ENCODE results near the gene PDE5A.

The PDE5A gene

GRCh38 chr4:119585771-119586170 lies 42.8 kb downstream of the PDE5A start:
- no peak for DNase-seq (ENCODE audit: low read depth in 2 of 2)

DNA sequence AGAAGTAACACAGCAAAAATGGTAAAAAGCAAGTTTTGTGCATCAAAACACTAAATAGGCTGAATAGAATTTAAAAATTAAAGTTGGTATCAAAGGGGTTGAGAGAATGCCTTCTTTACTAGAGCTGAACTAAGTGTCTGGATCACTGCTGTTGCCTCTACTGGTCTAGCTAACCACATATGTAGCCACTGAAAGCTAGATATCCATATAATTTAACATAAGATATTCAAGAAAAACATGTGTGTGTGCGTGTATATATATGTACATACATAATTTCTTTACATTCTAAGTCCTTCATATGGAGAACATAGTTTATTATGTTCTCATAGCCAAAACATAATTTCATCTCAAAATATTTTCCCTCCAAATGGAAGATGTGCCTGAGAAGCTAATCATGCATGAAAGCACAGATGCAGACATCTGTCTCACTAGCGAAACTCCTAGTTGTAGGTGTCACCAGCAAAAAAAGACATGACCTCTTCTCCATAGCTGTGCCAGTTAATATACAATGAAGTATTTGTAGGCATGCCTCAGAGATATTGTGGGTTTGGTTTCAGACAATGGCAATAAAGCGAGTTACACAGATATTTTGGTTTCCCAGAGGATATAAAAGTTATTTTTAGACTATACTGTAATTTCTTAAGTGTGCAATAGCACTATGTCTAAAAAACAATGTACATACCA lies 47.3 kb downstream of the PDE5A start:
- no peak for DNase-seq (ENCODE audit: low read depth in 2 of 2)

DNA sequence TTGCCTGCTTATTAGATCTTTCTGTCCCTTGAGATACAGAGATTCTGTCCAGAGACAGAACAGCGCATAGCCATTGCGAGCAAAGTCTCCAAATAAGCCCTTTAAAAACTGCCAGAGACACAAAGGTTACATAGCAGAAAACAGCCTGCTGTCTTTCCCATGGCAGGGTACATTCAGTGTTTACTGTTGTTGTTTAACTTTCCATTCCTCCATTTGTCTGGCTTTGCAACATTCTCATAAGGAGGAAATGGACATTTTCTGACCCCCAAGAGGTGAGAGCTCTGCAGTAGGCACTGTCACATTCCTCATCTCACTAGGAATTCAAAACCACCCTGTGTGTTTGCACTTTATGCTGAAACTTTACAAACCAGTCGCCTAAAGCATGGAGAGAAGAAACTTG lies 48.3 kb downstream of the PDE5A start:
- no peak for DNase-seq (ENCODE audit: low read depth in 2 of 2)

GRCh38 chr4:119579823-119580222 lies 48.8 kb downstream of the PDE5A start:
- DNase-seq (ENCODE audit: low read depth in 2 of 2), result no peak

GRCh38 chr4:119570401-119570800 lies 58.2 kb downstream of the PDE5A start:
- no peak for DNase-seq (ENCODE audit: low read depth in 2 of 2)

DNA sequence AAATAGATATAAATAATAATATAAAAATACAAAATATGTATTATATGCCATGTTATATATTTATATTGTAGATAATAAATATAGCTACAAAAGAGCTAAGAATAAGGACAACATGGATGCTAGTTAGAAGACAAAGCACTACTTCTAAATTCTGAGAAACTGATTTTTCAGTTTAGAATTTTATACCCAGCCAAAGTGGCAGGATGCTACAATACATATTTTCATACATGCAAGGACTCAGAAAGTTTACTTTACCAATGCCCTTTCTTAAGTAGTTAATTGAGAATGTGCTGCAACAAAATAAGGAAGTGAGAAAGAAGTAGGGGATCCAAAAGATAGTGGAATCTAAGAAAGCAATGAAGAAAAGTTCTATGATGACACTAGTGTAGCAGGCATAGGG lies 64.5 kb downstream of the PDE5A start:
- no peak for DNase-seq (ENCODE audit: low read depth in 2 of 2)

- DNase-seq (ENCODE audit: low read depth in 2 of 2), result no peak
Measured at GRCh38 chr4:119559044-119559647, 69.5 kb downstream of the PDE5A start.

GRCh38 chr4:119550857-119551532 lies 77.6 kb downstream of the PDE5A start:
- DNase-seq (ENCODE audit: low read depth in 2 of 2), result no peak

DNA sequence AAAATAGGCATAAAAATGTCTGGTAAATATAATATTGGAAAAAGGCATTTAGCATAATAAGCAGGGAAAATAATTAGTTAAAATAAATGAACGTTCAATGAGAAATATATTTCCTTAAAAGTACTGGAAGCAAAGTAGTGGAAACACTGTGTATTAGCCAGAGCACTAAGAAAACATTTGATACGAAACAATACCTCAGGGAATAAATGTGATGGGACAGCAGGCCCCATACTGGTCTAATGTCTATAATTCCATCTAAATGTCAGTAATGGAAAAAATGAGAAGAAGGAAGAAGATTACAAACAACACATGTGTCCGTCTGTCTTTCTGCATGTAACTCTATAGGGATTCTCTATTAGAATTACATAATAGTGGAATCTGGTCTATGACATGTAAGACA lies 79.0 kb downstream of the PDE5A start:
- no peak for DNase-seq (ENCODE audit: low read depth in 2 of 2)

- no peak for DNase-seq (ENCODE audit: low read depth in 2 of 2)
Measured at GRCh38 chr4:119543779-119544178, 84.8 kb downstream of the PDE5A start.

DNA sequence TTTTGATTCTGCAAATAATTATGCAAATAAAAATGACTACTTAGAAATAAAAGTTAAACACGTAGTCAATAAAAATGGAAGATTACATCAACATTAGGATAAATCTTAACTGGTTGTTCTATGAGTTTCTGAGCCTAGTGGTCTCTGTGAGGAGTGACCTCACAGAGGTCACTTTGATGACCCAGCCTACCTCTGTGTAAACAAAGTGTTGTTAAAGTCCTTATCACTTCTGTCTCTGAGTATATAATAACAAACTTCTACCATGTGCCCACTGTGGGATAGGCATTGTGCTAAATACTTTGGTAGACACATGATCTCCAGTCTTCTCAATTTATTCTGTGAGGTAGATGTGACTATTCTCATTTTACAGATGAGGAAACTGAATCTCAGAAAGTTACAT lies 85.4 kb downstream of the PDE5A start:
- no peak for DNase-seq (ENCODE audit: low read depth in 2 of 2)

- no peak for DNase-seq (ENCODE audit: low read depth in 2 of 2)
Measured at GRCh38 chr4:119540249-119540648, 88.4 kb downstream of the PDE5A start.

- no peak for DNase-seq (ENCODE audit: low read depth in 2 of 2)
Measured at GRCh38 chr4:119537586-119537985, 91.0 kb downstream of the PDE5A start.

DNA sequence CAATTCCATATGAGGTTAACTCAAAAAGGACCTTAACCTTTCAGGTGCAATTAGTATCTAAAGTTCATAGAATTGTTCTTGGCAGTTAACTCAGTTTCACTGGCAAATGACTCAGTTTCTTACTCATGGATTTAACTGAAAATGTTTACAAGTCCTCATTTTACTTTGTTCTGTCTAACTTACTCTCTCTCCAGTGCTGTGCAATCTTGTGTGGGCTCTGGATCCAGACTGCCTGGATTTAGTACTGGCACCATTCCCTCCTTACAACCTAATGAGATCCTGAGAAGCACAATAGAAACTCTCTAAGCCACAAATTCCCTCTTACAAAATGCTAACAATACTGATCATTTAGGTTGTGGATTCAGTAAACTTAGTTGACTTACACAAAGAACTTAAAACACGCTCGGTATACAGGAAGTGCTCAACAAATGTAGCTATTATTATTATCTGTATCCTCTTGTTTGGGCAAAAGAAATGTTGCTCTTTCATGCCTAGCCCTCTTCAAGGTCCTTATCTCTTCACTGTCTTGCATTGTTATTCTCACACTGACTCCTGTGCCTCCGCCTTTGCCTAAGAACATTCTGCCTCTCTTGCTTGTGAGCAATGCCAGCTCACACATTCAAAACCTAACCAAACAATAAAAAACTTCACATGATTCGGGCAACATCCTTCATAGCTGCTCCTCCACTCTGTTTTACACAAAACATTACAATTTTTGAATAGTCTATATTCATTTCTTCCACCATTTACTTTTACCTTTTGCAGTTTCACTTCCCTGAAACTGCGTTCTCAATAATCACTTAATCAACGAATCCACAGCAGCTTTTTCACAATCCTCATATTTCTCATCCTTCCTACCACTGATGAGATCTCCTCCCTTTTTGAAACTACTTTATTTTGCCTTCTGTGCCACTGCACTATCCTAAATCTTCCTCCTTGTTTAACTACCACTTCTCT lies 91.8 kb downstream of the PDE5A start:
- no peak for DNase-seq (ENCODE audit: low read depth in 2 of 2)

DNA sequence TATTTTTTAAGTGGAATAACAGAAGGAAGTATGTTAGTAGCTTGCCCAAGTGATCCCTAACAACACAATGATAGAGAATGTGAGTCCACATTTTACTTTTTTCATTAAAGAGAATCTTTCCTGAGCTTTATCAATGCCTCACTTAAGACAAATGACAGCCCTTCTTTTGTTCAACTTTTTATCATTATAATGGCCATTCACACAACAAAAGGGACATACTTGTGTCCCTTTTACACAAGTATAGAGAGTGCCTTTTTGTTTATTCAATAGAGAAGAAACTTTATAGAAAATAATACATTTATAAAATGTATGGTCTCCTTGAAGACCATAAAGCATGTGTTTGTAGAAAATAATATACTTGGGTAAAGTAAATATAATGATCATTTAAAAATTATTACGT lies 96.3 kb downstream of the PDE5A start:
- DNase-seq (ENCODE audit: low read depth in 2 of 2), result no peak

DNA sequence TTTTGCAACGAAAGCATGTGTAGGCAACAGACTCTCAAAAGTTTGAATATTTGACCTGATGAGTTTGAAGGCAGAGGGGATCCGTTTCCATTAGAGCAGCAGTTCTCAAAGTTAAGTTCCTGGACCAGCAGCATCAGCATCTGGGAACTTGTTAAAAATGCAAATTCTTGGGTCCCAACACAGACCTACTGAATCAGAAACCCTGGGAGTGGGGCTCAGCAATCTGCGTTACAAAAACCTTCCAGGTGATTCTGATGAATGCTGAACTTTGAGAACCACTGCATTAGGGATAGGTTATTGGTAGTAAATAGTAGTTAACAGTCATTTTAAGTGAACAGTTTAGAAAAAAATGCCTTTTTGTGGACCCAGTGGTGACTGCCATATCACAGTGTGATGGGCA lies 98.8 kb downstream of the PDE5A start:
- DNase-seq (ENCODE audit: low read depth in 2 of 2), result no peak

DNA sequence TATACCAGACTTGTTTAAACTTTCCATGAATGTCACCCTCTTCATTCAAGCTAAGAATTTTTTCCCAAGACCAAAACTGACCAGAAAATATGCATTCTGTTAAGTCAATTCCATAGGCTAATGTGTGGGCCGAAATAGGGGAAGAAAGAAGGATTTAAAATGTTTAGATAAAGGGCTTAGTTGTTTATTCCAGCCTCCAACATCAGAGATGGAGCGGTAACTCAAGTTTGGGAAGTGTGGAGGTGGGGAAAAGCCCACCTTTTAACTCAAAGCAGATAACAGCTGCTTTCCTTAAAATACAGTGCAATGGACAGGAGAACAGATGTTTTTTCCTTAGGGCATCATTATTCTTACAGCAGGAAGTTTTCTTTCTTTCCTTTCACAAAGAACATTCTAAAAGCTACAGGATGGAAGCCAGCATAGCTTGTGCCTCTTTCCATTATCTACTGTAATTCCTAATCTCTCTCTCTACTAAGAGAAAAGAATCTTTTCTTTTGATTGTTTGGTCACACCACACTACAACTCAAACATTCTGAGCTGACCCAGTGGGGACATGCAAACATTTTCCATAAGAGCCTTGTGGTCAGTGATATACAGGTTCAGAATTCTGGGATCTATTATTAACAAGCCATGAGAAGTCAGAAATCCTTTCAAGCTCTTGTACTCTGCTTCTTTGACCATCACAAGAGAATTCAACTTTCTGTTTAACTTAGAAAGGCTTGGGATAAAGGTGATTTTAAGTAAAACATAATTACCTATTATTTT lies 101.6 kb downstream of the PDE5A start:
- no peak for DNase-seq (ENCODE audit: low read depth in 2 of 2)

DNA sequence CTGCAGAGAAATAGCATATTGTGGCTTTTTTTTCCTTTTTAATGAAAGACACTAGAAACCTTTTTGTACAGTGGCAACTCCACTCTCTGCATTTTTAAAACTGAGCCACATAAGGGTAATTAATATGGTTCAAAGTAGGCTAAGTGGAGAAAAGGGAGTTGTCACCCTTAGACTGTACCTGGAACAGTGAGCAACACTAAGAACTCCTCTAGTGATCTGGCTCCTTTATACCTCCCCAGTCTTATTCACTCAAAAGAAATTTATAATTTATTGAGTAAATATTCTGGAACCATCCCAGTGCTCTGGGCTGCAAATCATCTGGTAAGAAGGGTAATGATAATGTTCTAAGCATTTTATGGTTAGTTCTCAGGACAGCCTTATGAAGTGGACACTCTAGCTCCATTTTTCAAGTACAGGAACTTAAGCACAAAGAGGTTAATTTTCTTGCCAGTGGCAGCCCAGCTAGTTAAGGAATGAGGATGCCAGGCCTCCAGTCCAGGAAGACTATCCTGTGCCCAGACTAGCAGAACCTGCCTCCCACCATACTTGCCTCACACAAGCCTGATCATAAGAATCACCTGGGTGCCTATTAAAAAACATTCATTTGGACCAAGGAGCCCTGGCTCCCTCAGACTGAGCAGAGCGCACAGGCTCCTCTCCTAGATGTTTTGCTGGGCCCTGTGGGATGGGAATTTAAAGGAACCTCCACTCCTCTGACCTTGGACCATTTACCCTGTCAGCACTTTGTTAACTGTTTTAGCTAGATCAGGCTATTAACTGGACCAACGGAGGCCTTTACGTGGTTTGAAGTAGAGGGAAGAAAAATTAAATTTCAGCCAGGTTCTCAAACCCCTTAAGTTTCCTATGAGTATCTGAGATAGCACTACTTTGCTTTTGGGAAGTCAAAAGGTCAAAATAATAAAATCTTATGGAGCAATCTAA lies 102.6 kb downstream of the PDE5A start:
- no peak for DNase-seq (ENCODE audit: low read depth in 2 of 2)

GRCh38 chr4:119525005-119525749 lies 103.4 kb downstream of the PDE5A start:
- DNase-seq (ENCODE audit: low read depth in 2 of 2), result no peak

- no peak for DNase-seq (ENCODE audit: low read depth in 2 of 2)
Measured at GRCh38 chr4:119523399-119523798, 105.2 kb downstream of the PDE5A start.
